Neural cell (in vitro differentiated cells): ENCODE results near the gene VPS13C. TPM values are rescaled to one million over a fixed set of nuclear protein-coding genes. Genes with fewer than 3 reads are reported as not detected.

Experiments used
- H2AFZ ChIP-seq: fragments of 200-600, 300-800 bp; sonication (generic), shearing (Covaris generic); 2 replicates; pipeline ENCODE4 v1.6.0; 2014; ENCODE audit warnings: low read depth, mild to moderate bottlenecking, antibody characterized with exemption, low read length, moderate library complexity
- H3F3A ChIP-seq: fragments of 200-600 bp; shearing (Covaris generic); 2 replicates; pipeline ENCODE4 v1.6.1; 2016; ENCODE audit warnings: mild to moderate bottlenecking, moderate library complexity, mixed read lengths, antibody characterized with exemption, low read length; ENCODE audit not compliant: insufficient read depth, poor library complexity, severe bottlenecking
- H3K27ac ChIP-seq: fragments of 200-600, 300-800 bp; sonication (generic), shearing (Covaris generic); 2 replicates; pipeline ENCODE4 v1.5.1; 2014; ENCODE audit warnings: mild to moderate bottlenecking, low read length, moderate library complexity
- H3K27me3 ChIP-seq: fragments of 300-800, 200-600 bp; sonication (generic), shearing (Covaris generic); 2 replicates; pipeline ENCODE4 v1.6.0; 2014; ENCODE audit warnings: mild to moderate bottlenecking, low read depth, low read length, moderate library complexity; ENCODE audit not compliant: insufficient read depth
- H3K36me3 ChIP-seq: fragments of 300-800, 200-600 bp; sonication (generic), shearing (Covaris generic); 2 replicates; pipeline ENCODE4 v1.5.1; 2014; ENCODE audit warnings: mild to moderate bottlenecking, antibody characterized with exemption, low read length, moderate library complexity; ENCODE audit not compliant: insufficient read depth
- H3K4me2 ChIP-seq: fragments of 300-800, 200-600 bp; sonication (generic), shearing (Covaris generic); 2 replicates; pipeline ENCODE4 v1.6.0; 2014; ENCODE audit warnings: mild to moderate bottlenecking, low read length
- H3K4me3 ChIP-seq: fragments of 300-800, 200-600 bp; sonication (generic), shearing (Covaris generic); 2 replicates; pipeline ENCODE4 v1.5.1; 2014; ENCODE audit warnings: mild to moderate bottlenecking, low read length, moderate library complexity
- H3K79me2 ChIP-seq: fragments of 200-600 bp; shearing (Covaris generic); replicated peaks from 2 replicates; pipeline ENCODE4 v1.6.0; 2014; ENCODE audit warnings: mild to moderate bottlenecking, low read length, moderate library complexity; ENCODE audit not compliant: insufficient read depth
- H3K9ac ChIP-seq: fragments of 300-800, 200-600 bp; sonication (generic), shearing (Covaris generic); 2 replicates; pipeline ENCODE4 v1.6.1; 2016; ENCODE audit warnings: mild to moderate bottlenecking, low read length, mixed read lengths
- H3K9me2 ChIP-seq: fragments of 200-600 bp; shearing (Covaris generic); 2 replicates; pipeline ENCODE4 v1.6.1; 2016; ENCODE audit warnings: mild to moderate bottlenecking, low read length, mixed read lengths; ENCODE audit not compliant: insufficient read depth
- H3K9me3 ChIP-seq: fragments of 200-600, 300-800 bp; sonication (generic), shearing (Covaris generic); 2 replicates; pipeline ENCODE4 v1.6.1; 2016; ENCODE audit warnings: mild to moderate bottlenecking, mixed run types, low read length, moderate library complexity, mixed read lengths
- H4K20me1 ChIP-seq: fragments of 200-600 bp; shearing (Covaris generic); 2 replicates; pipeline ENCODE4 v1.6.1; 2016; ENCODE audit warnings: mild to moderate bottlenecking, mixed run types; ENCODE audit not compliant: insufficient read depth
- CTCF ChIP-seq: fragments of 450-650 bp; IDR thresholded peaks from 2 replicates; pipeline ENCODE4 v1.5.1; 2014; ENCODE audit warnings: antibody characterized with exemption, mild to moderate bottlenecking, moderate library complexity; ENCODE audit not compliant: poor library complexity, severe bottlenecking
- EP300 ChIP-seq: fragments of 450-650 bp; conservative IDR thresholded peaks from 2 replicates; pipeline ENCODE4 v1.6.1; 2014; ENCODE audit warnings: antibody characterized with exemption, mild to moderate bottlenecking, moderate library complexity; ENCODE audit not compliant: poor library complexity, severe bottlenecking
- EZH2 ChIP-seq: fragments of 200-600, 300-800 bp; shearing (Covaris generic), sonication (generic); IDR thresholded peaks from 2 replicates; pipeline ENCODE4 v1.6.1; 2014; ENCODE audit warnings: antibody characterized with exemption, low read length, borderline replicate concordance, mild to moderate bottlenecking; ENCODE audit not compliant: insufficient read depth, poor library complexity, severe bottlenecking
- MXI1 ChIP-seq: fragments of 450-650 bp; conservative IDR thresholded peaks from 2 replicates; pipeline ENCODE4 v1.6.1; 2014; ENCODE audit warnings: antibody characterized with exemption, mild to moderate bottlenecking; ENCODE audit not compliant: poor library complexity, severe bottlenecking
- POLR2AphosphoS5 ChIP-seq: IDR thresholded peaks from 2 replicates; pipeline ENCODE4 v1.6.1; 2012
- RAD21 ChIP-seq: fragments of 450-650 bp; conservative IDR thresholded peaks from 2 replicates; pipeline ENCODE4 v1.6.1; 2014; ENCODE audit warnings: antibody characterized with exemption, mild to moderate bottlenecking, moderate library complexity
- REST ChIP-seq: IDR thresholded peaks from 2 replicates; pipeline ENCODE4 v1.6.1; 2012; ENCODE audit warnings: borderline replicate concordance
- SMC3 ChIP-seq: fragments of 450-650 bp; conservative IDR thresholded peaks from 2 replicates; pipeline ENCODE4 v1.6.1; 2014; ENCODE audit warnings: antibody characterized with exemption, mild to moderate bottlenecking, moderate library complexity; ENCODE audit not compliant: poor library complexity
- TAF1 ChIP-seq: IDR thresholded peaks from 2 replicates; pipeline ENCODE4 v1.6.1; 2012; ENCODE audit warnings: low read depth
- polyA plus RNA-seq: library from polyadenylated mRNA; depleted of rRNA; stranded (reverse); fragments of >200 nt; gene quantifications from 2 replicates; pipeline ENCODE4 v1.2.3, GENCODE V29; 2014

VPS13C gene
- polyA plus RNA-seq, 1 donor from 2014 or later, result 92.6 TPM

GRCh38 chr15:62066663-62067447 is 6.6 kb upstream of the VPS13C start, which contains the start of gene C2CD4A:
Gene C2CD4A, plus strand, starts transcription at chr15:62066977. Its CDS starts 637 bp downstream, at chr15:62067614.
- Histone ChIP-seq H3K27me3 (peaks cover 86% of the 10 kb centered on the region), H3K36me3 (no peaks in the 10 kb centered on the region), H2AFZ (no peak within 1 kb of the TSS), H3K27ac (no peak within 1 kb of the TSS), H3K4me2 (peak within 1 kb of the TSS; percentile 1), H3K9me2 (no peaks in the 10 kb centered on the region), H3K9me3 (no peaks in the 10 kb centered on the region), H3K4me3 (peak within 1 kb of the TSS; percentile 68), H3K79me2 (no peaks in the 10 kb centered on the region), H3F3A (peaks cover 3% of the 10 kb centered on the region), H3K9ac (peak within 1 kb of the TSS; percentile 22), H4K20me1 (no peaks in the 10 kb centered on the region)
- TF ChIP-seq REST (no peak), MXI1 (peak; percentile 48), EP300 (no peak), CTCF (peak; percentile 49), POLR2AphosphoS5 (no peak), EZH2 (no peak), SMC3 (no peak), RAD21 (no peak), TAF1 (no peak)

- Histone ChIP-seq H3K9me3 (no peaks in the 10 kb centered on the region), H3K27me3 (peaks cover 71% of the 10 kb centered on the region), H4K20me1 (no peaks in the 10 kb centered on the region), H3K79me2 (peaks cover 4% of the 10 kb centered on the region), H3K27ac (no peak overlapping the region), H3K9me2 (no peaks in the 10 kb centered on the region), H3K9ac (no peak overlapping the region), H3F3A (peaks cover 3% of the 10 kb centered on the region), H3K4me3 (no peak overlapping the region), H2AFZ (no peak overlapping the region), H3K36me3 (no peaks in the 10 kb centered on the region), H3K4me2 (no peak overlapping the region)
- no peak for TF ChIP-seq REST
- TF ChIP-seq MXI1, result no peak
- no peak for TF ChIP-seq TAF1
- TF ChIP-seq EZH2, result no peak
- TF ChIP-seq EP300, result no peak
- TF ChIP-seq RAD21, result no peak
Observed at GRCh38 chr15:62063825-62064635, 3.8 kb upstream of the VPS13C start.
